ENCODE results near the gene CCDC186.
"Not testable (repeated sequence)": the region's sequence is repeated elsewhere in the genome, so short reads cannot be mapped to it uniquely, and the experiment has no call there.

DNA sequence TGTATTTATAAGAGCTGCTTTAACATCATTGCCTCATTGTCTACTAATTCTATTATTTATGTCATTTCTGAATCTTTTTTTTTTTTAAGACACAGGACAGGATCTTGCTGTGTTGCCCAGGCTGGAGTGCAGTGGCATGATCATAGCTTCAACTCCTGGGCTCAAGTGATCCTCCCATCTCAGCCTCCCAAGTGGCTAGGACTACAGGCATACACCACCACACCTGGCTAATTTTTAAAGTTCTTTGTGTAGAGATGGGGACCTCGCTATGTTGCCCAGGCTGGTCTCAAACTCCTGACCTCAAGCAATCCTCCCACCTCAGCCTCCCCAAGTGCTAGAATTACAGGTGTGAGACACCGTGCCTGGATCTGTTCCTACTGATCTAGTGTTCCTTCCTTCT lies 33.2 kb downstream of the CCDC186 start:
- TF ChIP-seq, protein P1, sequence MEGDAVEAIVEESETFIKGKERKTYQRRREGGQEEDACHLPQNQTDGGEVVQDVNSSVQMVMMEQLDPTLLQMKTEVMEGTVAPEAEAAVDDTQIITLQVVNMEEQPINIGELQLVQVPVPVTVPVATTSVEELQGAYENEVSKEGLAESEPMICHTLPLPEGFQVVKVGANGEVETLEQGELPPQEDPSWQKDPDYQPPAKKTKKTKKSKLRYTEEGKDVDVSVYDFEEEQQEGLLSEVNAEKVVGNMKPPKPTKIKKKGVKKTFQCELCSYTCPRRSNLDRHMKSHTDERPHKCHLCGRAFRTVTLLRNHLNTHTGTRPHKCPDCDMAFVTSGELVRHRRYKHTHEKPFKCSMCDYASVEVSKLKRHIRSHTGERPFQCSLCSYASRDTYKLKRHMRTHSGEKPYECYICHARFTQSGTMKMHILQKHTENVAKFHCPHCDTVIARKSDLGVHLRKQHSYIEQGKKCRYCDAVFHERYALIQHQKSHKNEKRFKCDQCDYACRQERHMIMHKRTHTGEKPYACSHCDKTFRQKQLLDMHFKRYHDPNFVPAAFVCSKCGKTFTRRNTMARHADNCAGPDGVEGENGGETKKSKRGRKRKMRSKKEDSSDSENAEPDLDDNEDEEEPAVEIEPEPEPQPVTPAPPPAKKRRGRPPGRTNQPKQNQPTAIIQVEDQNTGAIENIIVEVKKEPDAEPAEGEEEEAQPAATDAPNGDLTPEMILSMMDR (IDR thresholded peaks at IDR 0.05) = not testable (repeated sequence)
- not testable (repeated sequence) for TF ChIP-seq NFE2L1 (CRISPR knock-in tag; IDR thresholded peaks at IDR 0.05); SP1 (CRISPR knock-in tag; conservative IDR thresholded peaks at IDR 0.05)
- TF ChIP-seq, protein P2, sequence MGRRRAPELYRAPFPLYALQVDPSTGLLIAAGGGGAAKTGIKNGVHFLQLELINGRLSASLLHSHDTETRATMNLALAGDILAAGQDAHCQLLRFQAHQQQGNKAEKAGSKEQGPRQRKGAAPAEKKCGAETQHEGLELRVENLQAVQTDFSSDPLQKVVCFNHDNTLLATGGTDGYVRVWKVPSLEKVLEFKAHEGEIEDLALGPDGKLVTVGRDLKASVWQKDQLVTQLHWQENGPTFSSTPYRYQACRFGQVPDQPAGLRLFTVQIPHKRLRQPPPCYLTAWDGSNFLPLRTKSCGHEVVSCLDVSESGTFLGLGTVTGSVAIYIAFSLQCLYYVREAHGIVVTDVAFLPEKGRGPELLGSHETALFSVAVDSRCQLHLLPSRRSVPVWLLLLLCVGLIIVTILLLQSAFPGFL (CRISPR knock-in tag; IDR thresholded peaks at IDR 0.05; ENCODE audit: borderline replicate concordance) = not testable (repeated sequence)
